Calu3 (cell line): Measurements from ENCODE around the gene SLC22A15. TPM values are rescaled to one million over a fixed set of nuclear protein-coding genes. Genes with fewer than 3 reads are reported as not detected.

ENCODE experiments used
- BruUV-seq: library from RNA; stranded (reverse); fragments of 400-500 nt; replicated peaks from 2 replicates; lab custom pipeline; 2021; lab: Mats Ljungman, UMichigan
- CTCF ChIA-PET: fragments of 300-600 bp; sonication (Branson Sonifier 250); formaldehyde crosslinking; loops from one replicate; lab custom pipeline; 2022; ENCODE audit warnings: antibody characterized with exemption; lab: Charles Lee
- DNase-seq: peaks from one replicate; pipeline ENCODE4 v3.0.0; 2022
- H3K27ac Mint-ChIP-seq: one replicate; pipeline ENCODE4 v1.8.0; 2022; ENCODE audit warnings: mixed read lengths; ENCODE audit not compliant: unreplicated experiment
- H3K27me3 Mint-ChIP-seq: one replicate; pipeline ENCODE4 v1.8.0; 2022; ENCODE audit warnings: mixed read lengths; ENCODE audit not compliant: unreplicated experiment
- H3K36me3 Mint-ChIP-seq: one replicate; pipeline ENCODE4 v1.8.0; 2022; ENCODE audit warnings: mild to moderate bottlenecking, moderate library complexity, mixed read lengths; ENCODE audit not compliant: insufficient read depth, unreplicated experiment
- H3K4me1 Mint-ChIP-seq: one replicate; pipeline ENCODE4 v1.8.0; 2022; ENCODE audit warnings: mild to moderate bottlenecking, low read depth, mixed read lengths; ENCODE audit not compliant: unreplicated experiment
- H3K4me3 Mint-ChIP-seq: one replicate; pipeline ENCODE4 v1.8.0; 2022; ENCODE audit warnings: mild to moderate bottlenecking, low read depth, moderate library complexity, mixed read lengths; ENCODE audit not compliant: unreplicated experiment
- H3K9me3 Mint-ChIP-seq: one replicate; pipeline ENCODE4 v1.8.0; 2022; ENCODE audit warnings: low read depth, mixed read lengths; ENCODE audit not compliant: unreplicated experiment
- intact Hi-C: fragments of 100-400 bp; cut with micrococcal nuclease; formaldehyde crosslinking; loops from one replicate; pipeline ENCODE4 v1.10.0; 2022; ENCODE audit not compliant: unreplicated experiment
- total RNA-seq: library from RNA; stranded (reverse); gene quantifications from 2 replicates; pipeline ENCODE4 v1.2.3, GENCODE V29; 2022
- TF ChIP-seq, protein P1 (sequence below): fragments of 200-600 bp; IDR thresholded peaks from one replicate; pipeline ENCODE4 v1.8.0; 2022; ENCODE audit warnings: antibody characterized with exemption; ENCODE audit not compliant: unreplicated experiment

SLC22A15 gene
- total RNA-seq, 1 experiment from 2014 or later: 5.0 TPM

- Mint-ChIP-seq H3K36me3 (no peaks in the 10 kb centered on the region), H3K27ac (no peak overlapping the region), H3K4me3 (no peak overlapping the region), H3K4me1 (no peaks in the 10 kb centered on the region), H3K9me3 (peaks cover 4% of the 10 kb centered on the region), H3K27me3 (no peaks in the 10 kb centered on the region)
- no TSS peak for BruUV-seq
- CTCF ChIA-PET: no interaction called here
- intact Hi-C loops: no loop called here
- TF ChIP-seq, protein P1, sequence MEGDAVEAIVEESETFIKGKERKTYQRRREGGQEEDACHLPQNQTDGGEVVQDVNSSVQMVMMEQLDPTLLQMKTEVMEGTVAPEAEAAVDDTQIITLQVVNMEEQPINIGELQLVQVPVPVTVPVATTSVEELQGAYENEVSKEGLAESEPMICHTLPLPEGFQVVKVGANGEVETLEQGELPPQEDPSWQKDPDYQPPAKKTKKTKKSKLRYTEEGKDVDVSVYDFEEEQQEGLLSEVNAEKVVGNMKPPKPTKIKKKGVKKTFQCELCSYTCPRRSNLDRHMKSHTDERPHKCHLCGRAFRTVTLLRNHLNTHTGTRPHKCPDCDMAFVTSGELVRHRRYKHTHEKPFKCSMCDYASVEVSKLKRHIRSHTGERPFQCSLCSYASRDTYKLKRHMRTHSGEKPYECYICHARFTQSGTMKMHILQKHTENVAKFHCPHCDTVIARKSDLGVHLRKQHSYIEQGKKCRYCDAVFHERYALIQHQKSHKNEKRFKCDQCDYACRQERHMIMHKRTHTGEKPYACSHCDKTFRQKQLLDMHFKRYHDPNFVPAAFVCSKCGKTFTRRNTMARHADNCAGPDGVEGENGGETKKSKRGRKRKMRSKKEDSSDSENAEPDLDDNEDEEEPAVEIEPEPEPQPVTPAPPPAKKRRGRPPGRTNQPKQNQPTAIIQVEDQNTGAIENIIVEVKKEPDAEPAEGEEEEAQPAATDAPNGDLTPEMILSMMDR: no peak
- DNase-seq: no peak
Observed at GRCh38 chr1:116062201-116062600, 85.9 kb downstream of the SLC22A15 start.

- Mint-ChIP-seq H3K27me3 (no peaks in the 10 kb centered on the region), H3K36me3 (no peaks in the 10 kb centered on the region), H3K4me3 (no peak overlapping the region), H3K4me1 (no peaks in the 10 kb centered on the region), H3K27ac (no peak overlapping the region), H3K9me3 (no peaks in the 10 kb centered on the region)
- TF ChIP-seq, protein P1: no peak
- no TSS peak for BruUV-seq
- CTCF ChIA-PET: no interaction called here
- DNase-seq: no peak
- intact Hi-C loops: no loop called here
Observed at GRCh38 chr1:116064616-116065015, 88.3 kb downstream of the SLC22A15 start.

- no peaks in the 10 kb centered on the region for H3K4me1 Mint-ChIP-seq
- no peaks in the 10 kb centered on the region for H3K9me3 Mint-ChIP-seq
- intact Hi-C loops: no loop called here
- H3K27me3 Mint-ChIP-seq: no peaks in the 10 kb centered on the region
- no peak overlapping the region for H3K4me3 Mint-ChIP-seq
- no peak overlapping the region for H3K27ac Mint-ChIP-seq
- TF ChIP-seq, protein P1: no peak
- no TSS peak for BruUV-seq
- CTCF ChIA-PET: no interaction called here
- DNase-seq: no peak
- no peaks in the 10 kb centered on the region for H3K36me3 Mint-ChIP-seq
Observed at GRCh38 chr1:116066868-116067565, 90.7 kb downstream of the SLC22A15 start.

DNA sequence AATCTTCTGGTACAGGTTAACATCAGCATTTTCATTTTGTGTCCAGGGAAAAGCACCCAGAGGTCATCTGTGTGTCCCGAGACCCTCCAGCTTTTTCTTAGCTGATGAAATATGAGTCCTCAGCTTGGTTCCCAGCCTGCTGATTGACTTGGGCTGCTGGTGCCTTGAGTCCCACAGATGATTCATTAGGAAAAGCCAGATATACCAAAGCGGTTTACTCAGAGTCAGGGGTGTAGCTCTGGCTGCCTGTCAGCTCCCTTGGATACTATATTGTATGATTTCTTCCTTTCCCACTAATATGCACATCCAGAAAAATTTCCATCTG lies 91.2 kb downstream of the SLC22A15 start:
- no peak for DNase-seq
- no TSS peak for BruUV-seq
- TF ChIP-seq, protein P1: no peak
- no peaks in the 10 kb centered on the region for H3K4me1 Mint-ChIP-seq
- H3K4me3 Mint-ChIP-seq: no peak overlapping the region
- H3K27me3 Mint-ChIP-seq: no peaks in the 10 kb centered on the region
- no peak overlapping the region for H3K27ac Mint-ChIP-seq
- CTCF ChIA-PET: no interaction called here
- no peaks in the 10 kb centered on the region for H3K36me3 Mint-ChIP-seq
- H3K9me3 Mint-ChIP-seq: no peaks in the 10 kb centered on the region
- intact Hi-C loops: no loop called here
